ENCODE results near the gene RTP5.

The RTP5 gene

DNA sequence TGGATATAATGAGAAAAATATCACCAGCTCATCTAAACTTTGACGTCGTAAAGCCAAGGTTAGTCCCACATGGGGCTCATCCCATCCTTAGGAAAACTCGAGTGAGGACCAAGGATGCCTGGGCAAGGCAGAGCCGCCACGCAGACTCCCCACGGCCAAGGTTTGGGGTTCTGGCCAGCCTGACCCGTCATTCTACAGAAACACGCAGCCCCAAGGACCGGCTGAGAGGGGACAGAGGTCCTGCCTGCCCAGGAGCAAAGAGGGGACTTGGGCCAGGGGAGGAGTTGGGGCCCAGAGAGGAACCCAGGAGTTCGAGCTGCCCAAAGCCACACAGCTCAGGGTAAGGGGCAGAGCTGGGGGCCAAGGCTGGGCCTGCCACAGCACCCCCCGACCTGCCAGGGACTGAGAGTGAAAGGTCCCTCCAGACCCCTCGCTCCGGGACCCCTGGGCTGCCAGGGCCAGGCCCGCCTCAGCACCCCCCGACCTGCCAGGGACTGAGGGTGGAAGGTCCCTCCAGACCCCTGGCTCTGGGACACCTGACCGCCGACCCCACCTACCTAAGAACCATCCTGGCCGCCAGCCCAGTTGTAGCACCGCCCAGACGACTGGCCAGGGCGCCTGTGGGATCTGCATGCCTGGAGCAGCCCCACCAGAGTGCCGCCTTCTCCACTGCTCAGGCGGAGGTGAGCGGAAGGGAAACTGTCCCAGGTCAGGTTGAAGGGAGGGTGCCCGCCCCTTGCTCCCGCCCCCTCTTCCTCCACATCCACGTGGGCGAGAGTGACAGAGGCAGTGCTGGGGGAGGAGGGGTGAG, 11.1 kb upstream of the RTP5 start, which contains the start of gene PDCD1:
TSS of gene PDCD1 (minus strand) at position 689 of the 811 bp plus-strand sequence. CDS start at position 633, 56 bp downstream.
- peak in 1 of 2 experiments; percentile 10 for DNase-seq

DNA sequence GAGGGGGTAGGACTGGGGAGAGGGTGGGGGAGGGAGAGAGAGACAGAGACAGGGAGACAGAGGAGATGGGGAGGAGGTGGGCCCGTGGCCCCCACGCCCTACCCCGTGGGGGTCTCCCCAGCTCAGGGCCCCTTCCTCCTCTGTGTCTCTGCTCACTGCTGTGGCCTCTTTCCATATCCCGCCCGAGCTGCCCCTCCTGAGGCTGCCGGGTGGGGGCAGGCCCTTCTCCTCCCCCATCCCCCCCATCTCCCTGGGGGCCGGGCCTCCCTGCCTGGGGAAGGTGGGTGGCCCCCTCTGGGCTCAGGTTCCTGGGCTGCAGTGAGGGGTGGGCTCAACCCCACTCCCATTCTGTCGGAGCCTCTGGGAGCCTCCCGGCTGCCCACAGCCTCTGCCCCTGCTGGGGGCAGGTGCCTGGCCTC, 10.5 kb upstream of the RTP5 start:
- no peak for DNase-seq

DNA sequence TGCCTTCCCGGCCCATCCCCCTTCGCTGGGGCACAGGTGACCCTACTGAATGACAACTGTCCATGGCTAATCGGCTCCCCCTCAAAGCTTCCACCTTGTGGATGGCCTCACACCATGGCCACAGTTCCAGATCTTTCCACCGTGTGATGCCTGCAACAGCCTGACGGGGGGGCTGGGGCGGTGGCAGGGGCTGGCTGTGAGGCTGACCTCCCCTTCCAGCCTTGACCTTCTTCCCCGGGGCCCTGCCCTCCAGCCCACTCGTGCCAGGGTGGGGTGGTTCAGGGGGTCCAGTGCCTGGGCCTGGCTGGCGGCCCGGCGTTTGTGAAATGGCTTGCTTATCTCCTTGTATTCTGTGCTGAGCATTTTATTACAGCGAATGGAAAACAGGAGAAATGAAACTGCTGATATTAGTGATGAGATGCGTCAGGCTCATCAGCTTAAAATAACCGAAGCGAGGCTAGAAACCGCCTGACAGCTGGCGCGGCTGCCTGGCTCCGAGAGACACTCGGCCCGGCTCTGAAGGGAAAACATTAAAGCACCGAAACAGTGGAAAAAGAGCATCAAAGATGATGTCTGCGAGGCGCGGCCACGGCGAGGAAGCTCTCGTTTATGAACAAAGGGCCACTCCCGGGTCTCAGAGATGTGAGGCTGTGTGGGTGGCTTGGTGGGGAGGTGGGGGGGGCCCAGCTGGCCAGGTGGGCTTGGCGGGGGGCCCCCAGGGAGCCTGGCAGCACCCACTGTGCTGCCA, 9.9 kb upstream of the RTP5 start:
- DNase-seq = no peak

DNA sequence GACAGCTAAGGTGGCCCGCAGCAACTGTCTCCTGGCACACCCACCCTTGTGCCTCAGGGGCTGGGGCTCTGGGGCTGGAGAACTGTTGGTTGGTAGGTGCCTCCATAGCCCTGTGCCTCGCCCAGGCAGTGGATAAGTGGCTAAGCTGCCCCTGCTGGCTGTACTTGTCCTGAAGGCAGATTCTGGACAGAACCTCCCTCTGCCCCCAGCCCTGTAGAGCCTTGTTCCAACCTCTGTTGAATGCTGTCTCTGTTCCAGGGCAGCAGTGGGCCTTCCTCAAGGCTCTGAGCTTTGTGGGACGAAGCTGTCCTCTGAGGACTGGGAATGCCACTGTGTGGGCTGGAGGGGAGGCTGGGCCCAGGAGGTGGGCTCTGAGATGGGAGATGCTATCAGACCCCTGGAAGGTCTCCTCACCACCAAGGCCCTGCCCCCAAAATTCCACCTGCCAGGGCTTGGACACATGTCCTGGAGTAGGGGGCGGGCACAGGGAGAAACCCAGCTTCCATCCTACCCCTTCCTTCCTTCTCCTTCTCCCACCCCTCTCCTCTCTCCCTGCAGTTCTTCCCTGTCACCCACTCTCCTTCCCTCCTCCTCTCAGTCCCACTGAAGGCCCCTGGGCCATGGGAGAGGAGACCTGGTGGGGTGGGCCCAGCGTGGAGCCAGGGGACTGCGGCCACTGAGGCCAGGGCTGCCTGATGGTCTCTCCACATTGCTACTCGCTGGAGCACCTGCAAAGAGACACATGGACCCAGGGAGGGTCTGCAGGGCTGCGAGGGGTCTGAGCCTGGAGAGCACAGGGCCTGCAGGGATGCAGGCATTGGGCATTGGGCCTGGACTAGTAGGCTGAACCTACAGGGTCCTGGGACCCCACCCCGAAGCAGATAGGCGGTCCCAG, 9.1 kb upstream of the RTP5 start:
- no peak for DNase-seq

DNA sequence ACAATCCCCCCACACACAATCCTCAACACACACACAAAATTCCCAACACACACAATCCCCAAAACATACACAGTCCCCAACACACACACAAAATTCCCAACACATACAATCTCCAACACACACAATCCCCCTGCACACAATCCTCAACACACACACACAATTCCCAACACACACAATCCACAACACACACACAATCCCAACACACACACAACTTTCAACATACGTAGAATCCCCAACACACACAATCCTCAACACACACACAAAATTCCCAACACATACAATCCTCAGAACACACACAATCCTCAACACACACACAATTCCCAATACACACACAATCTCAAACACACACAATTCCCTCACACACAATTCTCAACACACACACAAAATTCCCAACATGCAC, 8.3 kb upstream of the RTP5 start:
- no peak for DNase-seq

DNA sequence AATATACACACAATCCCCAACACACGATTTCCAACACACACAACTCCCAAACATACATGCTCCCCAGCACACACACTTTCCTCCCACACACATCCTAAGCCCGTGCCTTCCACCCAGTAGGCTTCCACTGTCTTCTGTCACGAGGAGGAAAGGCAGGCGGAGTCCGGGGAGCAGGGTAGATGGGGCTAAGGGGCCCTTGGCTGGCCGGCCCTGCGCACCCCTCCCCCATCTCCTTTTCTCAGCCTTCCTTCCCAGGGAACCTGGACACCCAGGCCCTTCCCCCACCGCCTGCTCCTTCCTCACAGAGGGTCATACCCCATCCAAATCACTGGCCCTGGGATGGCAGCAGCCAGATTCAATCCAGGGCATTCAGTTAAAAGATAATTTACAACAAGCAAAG, 7.4 kb upstream of the RTP5 start:
- no peak for DNase-seq

DNA sequence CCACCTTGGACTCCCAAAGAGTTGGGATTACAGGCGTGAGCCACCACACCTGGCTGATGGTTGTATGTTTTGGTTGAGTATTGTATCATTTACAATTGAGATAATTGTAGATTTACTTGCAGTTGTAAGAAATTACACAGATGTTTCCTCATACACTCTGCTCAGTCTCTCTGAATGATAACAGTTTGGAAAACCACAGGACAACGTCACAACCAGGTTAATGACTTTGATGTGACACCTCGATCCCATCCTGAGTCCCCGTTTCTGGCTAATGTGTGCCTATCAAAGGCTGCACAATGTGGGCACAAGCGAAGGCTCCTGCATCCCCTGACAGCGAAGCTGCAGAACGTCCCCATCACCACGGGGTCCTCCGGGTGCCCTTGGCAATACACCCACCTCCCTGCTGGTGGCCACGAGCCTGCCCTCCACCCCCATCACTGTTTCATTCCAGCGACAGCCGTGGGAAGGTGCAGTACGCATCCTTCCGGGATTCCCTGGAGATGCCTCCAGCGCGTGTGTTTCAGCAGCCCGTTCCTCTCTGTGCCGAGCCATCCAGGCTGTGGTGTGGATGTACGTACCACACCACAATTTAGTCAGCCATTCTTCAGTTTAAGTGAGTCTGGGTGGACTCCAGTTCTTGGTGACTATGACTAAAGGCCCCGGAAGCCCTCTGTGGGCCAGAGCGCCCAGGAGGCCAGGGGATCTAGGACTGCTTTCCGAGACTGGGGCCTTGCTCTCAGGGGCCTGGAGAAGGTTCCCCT, 6.6 kb upstream of the RTP5 start:
- DNase-seq = no peak

DNA sequence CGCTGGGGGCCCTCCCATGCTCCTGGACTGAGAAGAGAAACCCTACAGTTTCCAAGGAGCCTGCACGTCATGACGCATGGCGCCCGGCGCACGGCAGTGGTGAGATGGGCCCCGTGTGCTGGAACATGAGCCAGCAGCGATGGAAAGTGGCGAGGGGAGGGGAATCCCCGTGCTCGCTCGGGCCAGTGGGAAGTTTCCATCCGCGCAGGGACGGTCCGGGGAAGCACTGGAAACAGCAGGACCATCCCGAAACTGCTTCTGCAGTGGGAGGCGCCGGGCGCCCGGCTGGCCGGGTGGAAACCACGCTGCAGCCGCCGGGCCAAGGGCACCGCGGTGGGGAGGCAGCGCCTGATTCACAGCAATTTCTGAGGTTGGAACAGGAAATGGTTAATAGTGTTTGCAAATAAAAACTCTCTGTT, 6.0 kb upstream of the RTP5 start:
- no peak for DNase-seq

DNA sequence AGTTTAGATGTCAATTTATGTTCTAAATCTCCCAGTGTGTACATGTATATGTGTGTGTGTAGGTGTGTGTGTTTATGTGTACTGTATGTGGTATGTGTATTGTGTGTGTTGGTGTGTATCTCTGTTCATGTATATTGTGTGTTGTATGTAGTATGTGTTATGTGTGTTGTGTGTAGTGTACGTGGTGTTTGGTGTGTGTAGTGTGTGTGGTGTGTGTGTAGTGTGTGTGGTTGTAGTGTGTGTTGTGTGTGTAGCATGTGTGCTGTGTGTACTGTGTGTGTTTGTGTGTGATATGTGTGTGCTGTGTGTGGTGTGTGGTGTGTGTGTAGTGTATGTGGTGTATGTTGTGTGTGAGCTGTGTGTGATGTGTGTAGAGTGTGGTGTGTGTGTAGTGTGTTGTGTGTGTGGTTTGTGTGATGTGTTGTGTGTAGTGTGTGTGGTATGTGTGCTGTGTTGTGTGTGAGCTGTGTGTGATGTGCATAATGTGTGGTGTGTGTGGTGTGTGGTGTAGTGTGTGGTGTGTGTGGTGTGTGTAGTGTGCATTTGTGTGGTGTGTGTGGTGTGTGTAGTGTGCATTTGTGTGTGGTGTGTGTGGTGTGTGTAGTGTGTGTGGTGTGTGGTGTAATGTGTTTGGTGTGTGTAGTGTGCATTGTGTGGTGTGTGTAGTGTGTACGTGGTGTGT, 5.2 kb upstream of the RTP5 start:
- no peak for DNase-seq

DNA sequence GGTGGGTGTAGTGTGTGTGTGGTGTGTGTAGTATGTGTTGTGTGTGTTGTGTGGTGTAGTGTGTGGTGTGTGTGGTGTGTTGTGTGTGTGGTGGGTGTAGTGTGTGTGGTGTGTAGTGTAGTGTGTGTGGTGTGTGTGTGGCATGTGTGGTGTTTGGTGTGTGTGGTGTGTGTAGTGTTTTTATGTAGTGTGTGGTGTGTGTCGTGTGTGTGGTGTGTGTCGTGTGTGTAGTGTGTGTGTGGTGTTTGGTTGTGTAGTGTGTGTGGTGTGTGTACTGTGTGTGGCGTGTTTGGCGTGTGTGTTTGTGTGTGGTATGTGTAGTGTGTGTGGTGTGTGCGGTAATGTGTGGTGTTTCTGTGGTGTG, 4.7 kb upstream of the RTP5 start:
- DNase-seq = no peak

DNA sequence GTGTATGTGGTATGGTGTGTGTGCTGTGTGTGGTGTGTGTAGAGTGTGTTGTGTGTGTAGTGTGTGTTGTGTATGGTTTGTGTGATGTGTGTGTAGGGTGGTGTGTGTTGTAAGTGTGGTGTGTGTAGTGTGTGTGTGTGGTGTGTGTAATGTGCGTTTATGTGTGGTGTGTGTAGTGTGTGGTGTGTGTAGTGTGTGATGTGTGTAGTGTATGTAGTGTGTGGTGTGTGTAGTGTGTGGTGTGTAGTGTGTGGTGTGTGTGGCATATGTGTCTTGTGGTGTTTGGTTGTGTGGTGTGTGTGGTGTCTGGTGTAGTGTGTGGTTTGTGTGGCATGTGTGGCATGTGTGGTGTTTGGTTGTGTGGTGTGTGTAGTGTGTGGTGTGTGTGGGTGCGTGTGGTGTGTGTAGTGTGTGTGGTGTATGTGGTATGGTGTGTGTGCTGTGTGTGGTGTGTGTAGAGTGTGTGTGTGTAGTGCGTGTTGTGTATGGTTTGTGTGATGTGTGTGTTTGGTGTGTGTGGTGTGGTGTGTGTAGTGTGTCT, 4.0 kb upstream of the RTP5 start:
- no peak for DNase-seq

DNA sequence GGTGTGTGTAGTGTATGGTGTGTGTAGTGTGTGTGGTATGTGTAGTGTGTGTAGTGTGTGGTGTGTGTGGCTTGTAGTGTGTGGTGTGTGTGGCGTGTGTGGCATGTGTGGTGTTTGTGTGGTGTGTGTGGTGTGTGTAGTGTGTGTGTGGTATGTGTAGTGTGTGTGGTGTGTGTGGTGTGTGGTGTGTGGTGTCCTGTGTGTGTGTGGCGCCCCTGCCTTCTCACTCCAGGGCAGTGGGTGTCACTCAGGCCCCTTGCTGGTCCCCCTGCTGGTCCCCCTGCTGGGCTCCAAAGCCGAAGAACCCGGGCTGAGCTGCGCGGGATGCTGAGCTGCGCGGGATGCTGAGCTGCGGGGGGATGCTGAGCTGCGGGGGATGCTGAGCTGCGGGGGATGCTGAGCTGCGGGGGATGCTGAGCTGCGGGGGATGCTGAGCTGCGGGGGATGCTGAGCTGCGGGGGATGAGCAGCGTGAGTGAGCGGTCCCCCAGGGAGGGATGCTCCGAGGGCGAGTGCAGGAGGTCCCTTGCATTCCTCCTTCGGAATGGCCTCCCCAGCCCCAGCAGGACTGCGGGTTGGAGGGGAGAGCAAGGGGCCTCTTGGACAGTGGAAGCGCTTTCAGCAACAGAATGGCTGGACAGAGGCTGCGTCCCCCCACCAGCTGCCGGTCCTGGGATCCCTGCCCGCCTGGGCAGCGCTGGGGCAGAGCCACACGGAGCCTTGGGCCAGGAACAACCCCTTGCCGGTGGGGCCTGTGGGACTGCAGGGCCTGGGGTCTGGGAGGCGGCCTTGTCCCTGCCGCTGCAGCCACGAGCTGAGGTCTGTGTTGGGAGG, 3.4 kb upstream of the RTP5 start:
- DNase-seq = no peak

DNA sequence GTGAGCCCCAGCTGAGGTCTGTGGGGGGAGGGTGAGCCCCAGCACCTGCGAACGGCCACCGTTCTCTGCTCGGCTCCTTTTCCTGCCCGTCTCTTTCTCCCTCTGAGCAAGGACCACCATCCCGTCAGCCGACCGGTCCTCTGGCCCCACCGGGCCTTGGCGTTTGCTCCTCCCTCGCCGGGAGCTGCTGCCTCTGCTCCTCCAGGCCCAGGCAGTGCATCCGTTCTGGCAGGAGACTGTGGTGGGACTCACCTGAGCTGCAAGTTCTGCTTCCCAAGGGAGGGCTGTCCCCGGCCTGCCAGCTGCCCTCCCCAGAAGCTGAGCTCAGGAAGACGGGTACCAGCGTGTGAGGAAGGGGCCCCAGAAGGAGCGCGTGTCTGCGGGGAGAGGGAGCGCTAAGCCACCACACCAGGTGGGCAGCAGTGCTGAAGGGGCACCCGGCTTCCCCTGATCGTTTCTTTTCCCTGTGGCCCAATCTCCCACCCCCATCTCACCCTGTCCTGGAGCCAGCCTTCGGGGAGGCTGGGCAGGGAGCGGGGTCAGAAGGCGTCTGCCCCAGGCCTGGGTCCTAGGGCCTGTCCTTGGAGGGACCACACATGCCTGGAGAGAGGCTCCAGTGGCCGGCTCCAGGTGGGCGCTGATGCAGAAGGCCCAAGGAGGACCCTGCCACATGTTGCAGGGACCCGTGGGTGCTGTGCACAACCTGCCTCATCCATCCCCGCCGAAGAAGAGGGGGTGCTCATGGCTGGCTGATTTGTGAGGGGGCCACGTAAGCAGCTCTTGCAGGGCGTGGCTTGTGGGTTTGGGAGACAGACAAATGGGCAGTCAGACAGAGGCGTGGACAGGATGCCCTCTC, 2.5 kb upstream of the RTP5 start:
- DNase-seq = no peak

DNA sequence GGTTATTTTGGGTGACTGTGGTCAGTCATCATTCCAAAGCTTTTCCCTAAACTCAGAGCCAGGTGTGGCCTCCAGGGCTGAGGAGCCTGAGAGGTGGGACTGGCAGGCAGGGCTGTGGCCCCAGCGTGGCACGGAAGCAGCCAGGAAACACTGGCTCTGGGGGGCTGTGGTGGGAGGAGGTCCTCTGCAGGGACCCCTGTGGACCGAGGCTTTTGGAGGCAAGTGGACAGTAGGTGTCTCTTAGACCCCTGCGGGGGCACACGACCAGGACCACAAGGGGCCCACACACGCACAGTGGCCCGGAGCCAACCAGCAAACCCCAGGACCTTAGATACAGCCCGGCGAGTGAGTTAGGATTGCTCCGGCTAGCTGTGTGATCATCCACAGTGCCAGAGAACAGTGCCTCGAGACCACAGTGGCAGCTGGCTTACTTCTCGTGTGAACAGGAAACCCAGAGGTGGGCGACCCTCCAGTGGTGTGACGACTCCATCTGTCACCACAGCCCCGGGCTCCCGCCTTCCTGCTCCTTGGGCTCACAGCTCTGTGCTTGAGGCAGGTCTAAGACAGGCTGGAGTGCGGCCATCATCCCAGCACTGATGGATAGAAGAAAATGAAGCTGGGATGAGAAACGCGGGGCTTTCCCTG, 1.6 kb upstream of the RTP5 start:
- no peak for DNase-seq

DNA sequence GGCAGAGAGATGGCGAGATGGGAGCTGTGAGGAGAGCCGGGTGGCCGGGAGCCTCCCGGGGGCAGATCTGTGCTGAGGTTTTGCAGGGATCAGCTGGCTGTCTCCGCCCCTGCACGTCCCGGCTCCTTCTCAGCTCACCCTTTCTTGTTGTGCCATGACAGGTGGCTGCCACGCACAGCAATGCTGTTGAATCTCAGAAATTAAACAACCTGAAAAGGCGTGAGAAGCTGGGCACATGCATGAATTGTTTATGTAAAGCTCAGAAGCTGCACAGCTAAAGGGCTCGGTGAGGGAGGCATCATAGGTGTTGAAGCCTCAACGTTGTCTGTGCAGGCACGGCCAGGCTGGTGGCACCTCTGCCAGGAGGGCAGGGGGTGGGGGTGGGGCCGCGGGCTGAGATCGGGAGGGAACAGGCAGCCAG, 858 bp upstream of the RTP5 start:
- DNase-seq = no peak

DNA sequence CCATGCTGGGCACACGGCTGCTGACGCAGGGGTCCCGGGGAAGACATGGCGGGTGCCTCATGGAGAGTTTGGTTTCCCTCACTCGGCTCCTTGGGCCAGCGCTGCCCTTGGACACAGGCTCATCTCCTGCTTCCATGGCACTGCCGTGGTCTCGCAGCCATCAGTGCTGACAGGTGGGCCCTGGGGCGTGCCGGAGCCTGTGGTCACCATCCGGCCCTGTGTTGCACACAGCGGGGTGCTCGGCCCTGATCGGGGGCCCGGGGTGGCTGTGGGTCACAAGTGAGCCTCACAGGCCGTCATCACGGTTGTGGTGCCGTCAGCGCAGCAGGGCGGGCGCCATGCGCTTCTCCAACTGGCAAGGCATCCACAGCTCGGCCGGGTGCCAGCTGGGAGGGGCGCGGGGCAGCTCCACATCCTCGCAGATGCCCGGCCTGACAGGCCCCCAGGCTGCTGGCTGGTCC, 582 bp downstream of the RTP5 start:
- DNase-seq = no peak

DNA sequence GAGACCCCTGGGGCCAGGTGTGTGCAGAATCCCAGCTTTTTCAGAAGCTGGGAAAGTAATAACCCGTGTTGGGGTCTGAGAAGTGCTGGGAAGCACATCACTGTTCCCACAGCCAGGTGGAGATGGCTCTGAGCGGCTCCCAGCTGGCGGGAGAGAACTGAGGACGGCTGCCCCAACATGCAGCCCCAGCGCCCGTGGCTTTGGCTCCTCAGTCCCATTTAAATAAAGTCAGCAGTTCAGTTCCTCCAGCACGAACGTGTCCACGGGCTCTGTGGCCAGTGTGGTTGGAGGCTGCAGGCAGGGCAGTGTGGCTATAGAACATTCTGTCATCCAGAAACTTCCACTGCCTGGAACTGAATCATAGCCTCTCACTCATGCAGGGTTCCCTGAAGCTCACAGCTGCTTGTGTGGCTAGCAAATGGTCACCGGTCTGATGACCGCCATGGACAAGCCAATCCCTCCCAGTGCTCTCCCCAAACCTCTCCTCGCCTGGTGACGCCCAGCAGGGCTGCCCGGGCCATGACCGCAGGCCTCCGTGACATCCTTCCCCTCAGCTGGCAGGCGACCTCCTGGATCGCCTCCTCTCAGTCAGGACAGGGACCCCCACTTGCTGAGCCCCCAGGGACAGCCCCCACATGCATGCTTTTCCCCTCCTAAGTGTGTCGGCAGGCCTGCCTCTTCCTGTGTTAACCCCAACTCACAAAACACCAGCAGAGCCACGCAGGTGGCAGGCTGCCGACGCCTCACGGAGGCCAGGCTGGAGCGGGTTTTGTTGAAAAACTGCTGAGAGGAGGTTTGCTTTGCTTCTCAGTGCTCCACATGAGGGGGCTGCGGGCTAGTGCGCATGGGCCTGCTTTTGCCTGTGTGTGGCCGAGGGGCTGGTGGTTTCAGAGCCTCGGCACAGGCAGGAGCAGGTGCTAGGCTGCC, 1.3 kb downstream of the RTP5 start:
- no peak for DNase-seq
